Activated B cell treated with CpG ODN at 0.5 μM for 24 hours (primary cell): ENCODE results near the gene KLHL29. TPM values are rescaled to one million over a fixed set of nuclear protein-coding genes. Genes with fewer than 3 reads are reported as not detected.

Source experiments
- ATAC-seq: fragments of 200-7000 bp; cut with Tn5 transposase; one replicate; pipeline ENCODE4 v1.10.0; 2021; ENCODE audit warnings: low read depth, mild to moderate bottlenecking, moderate library complexity
- CTCF ChIA-PET: fragments of 350-600 bp; sonication (Branson Sonifier 250); formaldehyde crosslinking; loops from one replicate; lab custom pipeline; 2021; ENCODE audit warnings: antibody characterized with exemption; lab: Charles Lee
- POLR2A ChIA-PET: fragments of 350-600 bp; sonication (Branson Sonifier 250); formaldehyde crosslinking; loops from one replicate; lab custom pipeline; 2021; ENCODE audit warnings: antibody characterized with exemption; lab: Charles Lee
- DNase-seq: peaks from one replicate; pipeline ENCODE4 v3.0.0; 2022
- H3K27ac Mint-ChIP-seq: one replicate; pipeline ENCODE4 v1.8.0; 2020; ENCODE audit warnings: mixed read lengths
- H3K27me3 Mint-ChIP-seq: one replicate; pipeline ENCODE4 v1.8.0; 2021; ENCODE audit warnings: mixed read lengths
- H3K36me3 Mint-ChIP-seq: one replicate; pipeline ENCODE4 v1.8.0; 2021; ENCODE audit warnings: low read depth, mixed read lengths
- H3K4me1 Mint-ChIP-seq: one replicate; pipeline ENCODE4 v1.8.0; 2021; ENCODE audit warnings: mixed read lengths
- H3K4me3 Mint-ChIP-seq: one replicate; pipeline ENCODE4 v1.8.0; 2020; ENCODE audit warnings: mild to moderate bottlenecking, mixed read lengths
- H3K9me3 Mint-ChIP-seq: one replicate; pipeline ENCODE4 v1.8.0; 2020; ENCODE audit warnings: mixed read lengths
- CTCF ChIP-seq: fragments of 200-600 bp; IDR thresholded peaks from one replicate; pipeline ENCODE4 v1.8.0; 2022; ENCODE audit warnings: antibody characterized with exemption, mild to moderate bottlenecking
- intact Hi-C: fragments of 100-400 bp; cut with micrococcal nuclease; formaldehyde crosslinking; loops from one replicate; pipeline ENCODE4 v1.15.1; 2024
- total RNA-seq: library from RNA; stranded (reverse); gene quantifications from 2 replicates; pipeline ENCODE4 v1.2.3, GENCODE V29; 2022

Gene KLHL29
- total RNA-seq, 1 donor from 2014 or later, result 2.5 TPM

- no peaks in the 10 kb centered on the region for H3K4me1 Mint-ChIP-seq
- H3K27me3 Mint-ChIP-seq, result no peaks in the 10 kb centered on the region
- H3K9me3 Mint-ChIP-seq, result no peaks in the 10 kb centered on the region
- DNase-seq, result no peak
- CTCF ChIA-PET, result no interaction called here
- intact Hi-C loops, result no loop called here
- no peak overlapping the region for H3K4me3 Mint-ChIP-seq
- no peak overlapping the region for H3K27ac Mint-ChIP-seq
- no peak for TF ChIP-seq CTCF
- POLR2A ChIA-PET, result no interaction called here
- no peak for ATAC-seq
- peaks cover 15% of the 10 kb centered on the region for H3K36me3 Mint-ChIP-seq
These were observed 304.9 kb downstream of the KLHL29 start for GRCh38 chr2:23689891-23690290.

- TF ChIP-seq CTCF, result no peak
- H3K4me1 Mint-ChIP-seq, result no peaks in the 10 kb centered on the region
- H3K9me3 Mint-ChIP-seq, result no peaks in the 10 kb centered on the region
- peaks cover 18% of the 10 kb centered on the region for H3K36me3 Mint-ChIP-seq
- ChIA-PET POLR2A (no interaction called here), CTCF (no interaction called here)
- ATAC-seq (no peak), DNase-seq (no peak)
- no peak overlapping the region for H3K27ac Mint-ChIP-seq
- intact Hi-C loops, result no loop called here
- no peak overlapping the region for H3K4me3 Mint-ChIP-seq
- no peaks in the 10 kb centered on the region for H3K27me3 Mint-ChIP-seq
These were observed 305.6 kb downstream of the KLHL29 start for GRCh38 chr2:23690421-23691105.

- POLR2A ChIA-PET, result no interaction called here
- H3K27me3 Mint-ChIP-seq, result no peaks in the 10 kb centered on the region
- DNase-seq, result no peak
- no peak overlapping the region for H3K27ac Mint-ChIP-seq
- peaks cover 18% of the 10 kb centered on the region for H3K36me3 Mint-ChIP-seq
- CTCF ChIA-PET, result no interaction called here
- no peak for ATAC-seq
- no peak overlapping the region for H3K4me3 Mint-ChIP-seq
- TF ChIP-seq CTCF, result no peak
- no peaks in the 10 kb centered on the region for H3K9me3 Mint-ChIP-seq
- intact Hi-C loops, result no loop called here
- no peaks in the 10 kb centered on the region for H3K4me1 Mint-ChIP-seq
These were observed 306.1 kb downstream of the KLHL29 start for GRCh38 chr2:23691106-23691470.

GRCh38 chr2:23691565-23691964 is 306.6 kb downstream of the KLHL29 start:
- ChIA-PET CTCF (no interaction called here), POLR2A (no interaction called here)
- Mint-ChIP-seq H3K4me3 (no peak overlapping the region), H3K4me1 (no peaks in the 10 kb centered on the region), H3K27me3 (no peaks in the 10 kb centered on the region), H3K27ac (no peak overlapping the region), H3K9me3 (no peaks in the 10 kb centered on the region), H3K36me3 (peaks cover 21% of the 10 kb centered on the region)
- intact Hi-C loops, result no loop called here
- no peak for TF ChIP-seq CTCF
- no peak for ATAC-seq
- no peak for DNase-seq

GRCh38 chr2:23692263-23692662 is 307.3 kb downstream of the KLHL29 start:
- ChIA-PET POLR2A (no interaction called here), CTCF (no interaction called here)
- Mint-ChIP-seq H3K4me3 (no peak overlapping the region), H3K36me3 (peaks cover 21% of the 10 kb centered on the region), H3K4me1 (no peaks in the 10 kb centered on the region), H3K27me3 (no peaks in the 10 kb centered on the region), H3K9me3 (no peaks in the 10 kb centered on the region), H3K27ac (no peak overlapping the region)
- intact Hi-C loops, result no loop called here
- no peak for TF ChIP-seq CTCF
- ATAC-seq (no peak), DNase-seq (no peak)
